HG03378 (cell line): ENCODE data around the gene TPCN2.
"Not testable (repeated sequence)": the region's sequence is repeated elsewhere in the genome, so short reads cannot be mapped to it uniquely, and the experiment has no call there.

Experiments
- ATAC-seq: cut with Tn5 transposase; IDR thresholded peaks from one replicate; pipeline ENCODE4 v1.9.1; 2021; ENCODE audit warnings: mild to moderate bottlenecking, moderate library complexity; ENCODE audit not compliant: unreplicated experiment

The TPCN2 gene

DNA sequence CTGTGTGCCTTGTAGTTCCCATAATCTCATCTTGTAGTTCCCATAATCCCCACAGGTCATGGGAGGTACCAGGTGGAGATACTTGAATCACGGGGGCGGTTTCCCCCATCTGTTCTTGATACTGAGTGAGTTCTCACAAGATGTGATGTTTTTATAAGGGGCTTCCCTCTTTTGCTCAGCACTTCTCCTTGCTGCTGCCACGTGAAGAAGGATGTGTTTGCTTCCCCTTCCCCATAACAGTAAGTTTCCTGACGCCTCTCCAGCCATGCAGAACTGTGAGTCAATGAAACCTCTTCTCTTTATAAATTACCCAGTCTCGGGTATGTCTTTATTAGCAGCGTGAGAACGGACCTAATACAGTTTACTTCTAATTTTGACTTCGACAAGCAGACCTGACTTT, 93.0 kb downstream of the TPCN2 start:
- no peak for ATAC-seq

DNA sequence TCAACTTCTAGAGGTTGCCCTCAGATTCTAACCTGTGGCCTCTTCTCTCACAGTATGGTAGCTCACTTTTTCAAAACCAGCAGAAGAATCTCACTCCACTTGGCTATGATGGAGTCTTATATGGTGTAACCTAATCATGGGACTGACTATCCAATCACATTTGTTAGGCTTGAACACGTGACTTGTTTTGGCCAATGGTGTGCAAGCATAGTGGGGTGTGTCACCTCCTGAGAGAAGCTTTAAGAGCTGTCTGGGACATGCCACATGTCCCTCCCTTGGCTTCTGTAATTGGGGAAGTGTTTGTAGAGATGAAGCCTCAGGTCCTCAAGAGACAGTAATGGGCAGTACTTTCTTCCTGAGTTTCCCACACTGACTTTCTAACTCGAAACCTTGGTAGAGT, 94.2 kb downstream of the TPCN2 start:
- no peak for ATAC-seq

DNA sequence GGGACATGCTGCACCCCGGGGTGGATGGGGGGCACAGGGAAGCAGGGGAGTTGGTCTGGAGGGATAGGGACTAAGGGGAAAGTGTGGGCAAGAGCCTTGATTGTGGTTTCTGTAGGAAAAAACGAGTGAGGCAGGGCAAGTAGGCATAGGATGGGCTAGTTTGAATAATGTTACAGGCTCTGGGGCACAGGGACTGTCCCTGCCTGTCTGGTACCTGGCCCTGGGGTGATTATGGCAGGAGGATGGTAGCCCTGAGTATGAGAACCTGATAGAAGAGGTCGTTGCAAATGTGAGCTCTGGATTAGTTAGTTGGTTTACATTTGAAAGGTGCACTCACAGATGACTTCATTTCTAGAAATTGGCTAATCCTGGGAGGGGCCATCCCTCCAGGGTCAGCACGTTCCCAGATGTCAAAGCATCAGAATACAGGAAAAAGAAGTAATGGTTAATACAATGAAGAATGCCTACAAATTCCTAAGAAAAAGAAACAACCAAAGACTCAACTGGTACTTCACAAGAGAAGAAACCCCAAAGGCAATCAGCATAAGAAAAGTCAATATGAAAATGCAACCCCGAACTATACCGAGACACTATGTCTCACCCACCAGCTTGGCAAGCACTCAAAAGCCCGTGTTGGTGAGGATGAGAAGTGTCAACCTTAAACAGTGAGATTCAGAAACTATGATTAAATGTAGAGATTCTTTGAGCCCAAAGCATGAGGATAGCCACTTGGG, 95.8 kb downstream of the TPCN2 start:
- no peak for ATAC-seq

DNA sequence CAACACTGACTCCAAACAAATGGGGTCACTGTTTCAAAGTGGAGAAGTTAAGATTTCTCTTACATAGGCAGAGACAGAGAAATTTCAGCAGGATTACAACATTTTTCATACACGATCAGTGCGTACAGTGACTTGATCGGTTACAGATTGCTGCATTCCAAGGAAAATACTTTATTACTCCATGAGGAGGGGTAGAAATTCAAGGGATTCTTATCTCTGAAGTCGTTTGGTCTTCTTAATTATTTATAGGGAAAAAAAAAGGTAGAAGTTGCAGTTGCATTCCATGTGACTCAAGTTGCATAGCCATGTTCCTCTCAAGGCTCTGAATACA, 96.3 kb downstream of the TPCN2 start:
- ATAC-seq = no peak

DNA sequence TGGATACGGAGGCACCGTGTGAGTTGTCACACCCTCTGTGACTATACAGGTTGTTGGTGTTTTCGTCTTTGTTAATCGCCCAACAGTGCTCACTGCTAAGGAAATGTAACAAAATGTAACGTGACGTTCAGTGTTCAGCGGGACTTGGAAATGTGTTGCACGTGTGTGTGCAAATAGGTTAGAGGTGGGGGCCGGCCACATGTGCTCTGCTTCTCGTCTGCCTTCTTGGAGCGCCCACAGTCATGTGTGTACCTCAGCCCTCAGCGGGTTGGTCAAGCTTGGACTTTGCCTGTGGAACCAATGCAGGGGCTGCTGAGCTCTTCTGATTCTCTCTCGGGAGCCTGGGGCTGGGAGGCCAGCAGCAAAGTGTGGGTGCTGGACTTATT, 99.6 kb downstream of the TPCN2 start:
- ATAC-seq = no peak

DNA sequence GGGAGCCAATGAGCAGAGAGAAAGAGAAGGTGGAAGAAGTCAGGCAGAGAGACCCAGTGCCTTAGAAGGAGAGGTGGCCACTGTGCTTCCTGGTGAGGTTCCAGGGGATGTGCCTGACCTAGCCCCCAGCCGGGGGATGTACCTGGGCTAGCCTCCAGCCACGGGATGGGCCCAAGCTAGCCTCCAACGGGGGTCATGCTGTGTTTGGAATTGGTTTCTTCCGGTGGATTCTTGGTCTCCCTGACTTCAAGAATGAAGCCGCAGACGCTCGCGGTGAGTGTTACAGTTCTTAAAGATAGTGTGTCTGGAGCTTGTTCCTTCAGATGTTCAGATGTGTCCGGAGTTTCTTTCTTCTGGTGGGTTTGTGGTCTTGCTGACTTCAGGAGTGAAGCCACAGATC, 100.1 kb downstream of the TPCN2 start:
- no peak for ATAC-seq

DNA sequence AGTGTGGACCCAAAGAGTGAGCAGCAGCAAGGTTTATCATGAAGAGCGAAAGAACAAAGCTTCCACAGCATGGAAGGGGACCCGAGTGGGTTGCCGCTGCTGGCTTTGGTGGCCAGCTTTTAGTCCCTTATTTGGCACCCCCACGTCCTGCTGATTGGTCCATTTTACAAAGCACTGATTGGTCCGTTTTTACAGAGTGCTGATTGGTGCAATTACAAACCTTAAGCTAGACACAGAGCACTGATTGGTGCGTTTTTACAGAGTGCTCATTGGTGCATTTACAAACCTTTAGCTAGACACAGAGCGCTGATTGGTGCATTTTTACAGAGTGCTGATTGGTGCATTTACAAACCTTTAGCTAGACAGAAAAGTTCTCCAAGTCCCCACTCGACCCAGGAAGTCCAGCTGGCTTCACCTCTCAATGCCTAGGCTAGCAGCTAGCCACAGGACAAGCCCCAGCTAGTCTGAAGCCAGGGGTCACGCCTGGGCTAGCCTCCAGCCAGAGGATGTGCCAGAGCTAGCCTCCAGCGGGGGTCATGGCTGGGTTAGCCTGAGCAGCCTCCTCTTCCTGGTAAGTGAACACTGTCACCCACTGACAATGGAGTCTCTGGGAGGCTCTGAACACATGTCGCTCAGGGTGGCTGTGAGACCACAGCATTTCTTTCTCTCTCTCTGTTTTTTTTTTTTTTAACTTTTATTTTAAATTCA, 100.8 kb downstream of the TPCN2 start:
- not testable (repeated sequence) for ATAC-seq

DNA sequence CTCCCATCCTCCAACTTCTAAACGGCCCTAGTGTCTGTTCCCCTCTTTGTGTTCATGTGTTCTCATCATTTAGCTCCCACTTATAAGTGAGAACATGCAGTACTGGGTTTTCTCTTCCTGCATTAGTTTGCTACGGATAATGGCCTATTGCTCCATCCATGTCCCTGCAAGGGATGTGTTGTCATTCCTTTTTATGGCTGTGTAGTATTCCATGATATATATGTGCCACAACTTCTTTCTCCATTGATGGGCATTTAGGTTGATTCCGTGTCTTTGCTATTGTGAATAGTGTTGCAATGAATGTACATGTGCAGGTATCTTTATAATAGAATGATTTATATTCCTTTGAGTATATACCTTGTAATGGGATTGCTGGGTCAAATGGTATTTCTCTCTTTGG, 101.4 kb downstream of the TPCN2 start:
- no peak for ATAC-seq

DNA sequence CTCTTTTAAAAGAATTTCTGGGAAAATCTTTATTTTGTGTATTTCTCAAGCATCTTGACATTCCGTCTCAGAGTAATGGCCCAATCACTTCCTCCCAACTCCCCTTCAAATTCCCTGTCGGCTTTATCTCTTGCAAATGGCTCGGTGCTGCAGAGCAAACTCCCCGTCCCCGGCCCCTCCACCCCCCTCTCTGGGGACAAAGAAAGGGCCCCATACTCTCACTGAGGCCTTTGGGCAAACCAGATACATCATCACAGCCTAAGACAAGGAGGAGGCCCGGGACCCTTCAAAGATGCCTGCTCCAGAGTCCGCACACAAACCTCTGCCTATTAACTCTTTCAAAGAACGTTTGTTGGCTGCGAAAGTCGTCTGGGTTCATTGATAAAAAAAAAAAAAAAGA, 103.1 kb downstream of the TPCN2 start:
- no peak for ATAC-seq

DNA sequence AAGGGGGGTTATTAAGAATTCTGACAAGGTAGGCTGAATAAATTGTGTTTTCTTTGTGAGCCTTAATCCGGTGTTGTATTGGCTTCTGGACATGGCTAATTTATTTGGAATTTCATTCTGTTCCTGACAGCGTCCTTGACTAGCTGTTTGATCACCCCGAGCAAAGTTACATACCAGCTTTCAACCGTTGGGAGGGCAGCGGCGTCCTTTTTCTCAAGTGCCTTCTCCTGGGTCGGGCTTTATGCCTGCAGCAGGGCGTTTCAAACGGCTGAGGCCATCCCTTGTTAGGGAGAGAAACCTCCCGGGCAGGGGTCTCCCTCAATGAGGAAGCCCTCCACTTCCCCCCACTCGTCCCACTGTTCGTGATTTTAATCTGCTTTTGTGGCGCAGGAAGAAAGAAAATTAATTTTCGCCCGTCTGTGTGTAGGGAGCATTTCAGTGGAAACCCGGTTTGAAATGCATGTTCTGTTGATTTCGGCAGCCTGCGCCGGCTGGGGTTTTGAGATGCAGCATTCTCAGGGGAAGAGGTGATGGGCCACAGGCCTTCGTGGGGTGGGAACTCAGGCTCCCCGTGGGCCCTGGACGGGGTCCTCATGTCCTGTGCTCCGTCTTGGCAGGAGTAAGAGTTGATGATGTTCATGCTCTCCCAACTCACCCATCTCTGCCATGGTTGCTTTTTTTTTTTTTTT, 104.1 kb downstream of the TPCN2 start:
- no peak for ATAC-seq

DNA sequence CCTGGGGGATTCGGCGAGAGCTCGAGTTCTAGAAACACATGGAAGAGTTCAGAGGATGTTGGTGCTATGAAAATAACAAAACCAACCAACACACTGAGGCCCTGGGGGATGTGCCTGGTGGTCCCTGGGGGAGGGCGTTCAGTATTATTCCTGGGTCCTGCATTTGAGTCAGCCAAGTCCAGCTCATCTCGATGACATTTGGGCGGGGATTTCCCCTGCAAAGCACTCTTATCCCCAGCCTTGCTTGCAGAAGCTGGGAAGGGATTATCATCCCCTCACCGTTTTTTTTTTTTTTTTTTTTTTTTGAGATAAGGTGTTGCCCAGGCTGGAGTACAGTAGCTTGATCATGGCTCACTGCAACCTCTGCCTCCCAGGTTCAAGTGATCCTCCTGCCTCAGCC, 104.9 kb downstream of the TPCN2 start:
- ATAC-seq = no peak

DNA sequence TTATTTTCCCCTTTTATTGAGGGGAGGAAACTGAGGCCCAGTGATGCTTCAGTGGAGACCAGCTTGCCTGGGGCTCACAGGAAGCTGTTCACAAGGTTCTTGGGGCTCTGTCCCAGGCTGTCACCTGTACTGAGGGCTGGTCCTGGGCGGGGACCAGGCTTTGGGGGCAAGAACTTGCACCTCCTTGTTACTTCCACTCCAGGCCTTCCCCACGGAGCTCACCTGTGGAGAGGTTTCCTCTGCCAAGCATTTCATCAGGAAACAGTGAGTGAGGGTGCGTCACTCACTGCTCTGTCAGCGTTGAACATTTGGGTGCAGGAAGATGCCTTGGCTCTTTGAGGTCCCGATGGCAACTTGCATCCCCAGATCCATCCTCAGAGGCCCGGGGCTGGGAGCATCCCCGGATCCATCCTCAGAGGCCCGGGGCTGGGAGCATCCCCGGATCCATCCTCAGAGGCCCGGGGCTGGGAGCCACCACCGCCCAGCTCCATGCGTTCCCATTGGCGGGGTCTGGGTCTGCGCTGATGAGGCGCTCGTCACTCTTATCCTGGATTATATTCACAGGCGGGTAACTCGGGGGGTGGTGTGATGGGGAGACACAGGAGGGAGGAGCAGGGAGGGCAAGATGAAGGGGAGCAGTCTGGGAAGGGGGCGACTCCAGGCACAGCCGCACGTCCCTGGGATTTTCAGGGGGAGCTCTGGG, 105.6 kb downstream of the TPCN2 start:
- ATAC-seq = no peak

DNA sequence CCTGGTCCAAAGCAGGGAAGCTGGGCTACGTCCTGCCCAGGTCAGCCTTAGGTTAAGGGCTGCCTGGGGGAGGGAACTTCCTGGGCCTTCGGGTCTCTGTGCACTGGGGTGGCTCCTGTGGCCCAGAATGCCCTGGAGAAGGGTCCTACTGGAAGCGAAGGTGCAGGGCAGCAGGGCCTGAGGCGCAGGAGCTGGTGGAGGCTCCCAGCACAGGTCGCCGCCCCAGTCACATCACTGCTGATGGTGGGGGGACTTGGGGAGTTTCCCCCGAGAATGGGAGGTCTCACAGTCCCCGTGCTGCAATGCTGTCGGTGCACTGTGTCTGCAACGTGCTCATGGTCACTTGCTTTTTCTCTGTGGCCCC, 106.2 kb downstream of the TPCN2 start:
- ATAC-seq = no peak

DNA sequence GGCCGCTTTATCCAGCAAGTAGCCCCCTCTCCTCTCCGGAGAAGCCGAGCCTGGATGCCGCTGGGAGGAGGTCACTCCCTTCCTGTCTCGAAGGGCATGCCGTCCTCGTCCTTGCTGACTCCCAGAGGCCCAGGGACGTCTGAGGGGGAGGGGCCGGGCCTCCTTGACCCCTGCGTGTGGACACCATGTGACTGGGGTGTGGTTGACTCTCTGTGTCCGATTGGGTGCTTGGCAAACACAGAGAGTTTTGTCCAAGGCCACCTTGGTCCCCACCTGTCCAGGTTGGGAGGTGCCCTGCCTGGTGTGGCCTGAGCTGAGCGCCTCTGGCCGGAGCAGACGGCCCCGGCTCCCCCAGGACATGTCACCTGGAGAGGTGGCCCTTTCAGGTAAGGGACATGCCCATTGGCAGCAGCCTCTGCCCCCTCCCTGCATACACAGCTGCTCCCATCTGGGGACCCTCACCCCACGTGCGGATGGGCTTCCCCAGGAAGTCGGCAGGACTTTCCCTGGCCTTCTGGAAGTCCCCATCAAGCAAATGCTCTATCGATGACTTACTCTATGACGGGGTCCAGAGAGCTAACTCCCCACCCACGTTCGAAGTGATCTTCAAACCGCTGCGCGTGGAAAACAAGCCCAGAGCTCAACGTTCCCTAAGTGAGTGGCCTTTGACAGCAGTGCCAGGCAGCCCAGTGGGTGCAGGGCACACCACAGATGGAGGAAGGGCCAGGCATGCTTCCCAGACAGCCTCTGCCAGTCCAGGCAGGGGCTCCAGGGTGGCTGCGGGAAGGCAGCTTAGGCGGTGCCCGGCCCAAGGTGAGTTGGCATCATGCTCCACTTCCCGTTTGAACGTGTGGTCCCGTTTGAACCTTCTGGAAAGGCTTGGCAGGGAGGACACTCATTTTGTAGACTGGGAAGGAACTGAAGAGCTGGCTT, 106.8 kb downstream of the TPCN2 start, which contains the start of gene SMIM38:
Gene SMIM38, plus strand, starts transcription at position 634 of the 933 bp plus-strand sequence. CDS start 1,912 bp downstream, outside the sequence.
- no peak for ATAC-seq

DNA sequence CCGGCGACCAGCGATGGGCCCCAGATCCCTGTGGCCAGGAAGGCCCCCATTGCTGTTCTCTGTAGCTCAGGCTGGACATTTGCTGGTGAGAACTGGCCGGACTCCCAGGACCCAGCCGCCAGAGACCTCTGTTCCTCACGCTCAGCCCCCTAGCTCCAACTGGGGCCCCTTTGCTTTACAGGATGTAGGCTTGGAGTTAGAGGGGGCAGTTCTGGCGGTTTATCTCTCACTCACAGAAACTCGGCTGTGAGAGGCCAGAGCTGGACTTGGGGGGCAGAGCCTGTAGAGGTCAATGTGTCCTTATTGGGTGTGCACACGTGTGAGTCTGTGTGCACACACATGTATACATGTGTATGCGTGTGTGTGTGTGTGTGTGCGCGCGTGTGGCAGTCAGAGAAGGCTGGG, 107.5 kb downstream of the TPCN2 start:
- no peak for ATAC-seq

DNA sequence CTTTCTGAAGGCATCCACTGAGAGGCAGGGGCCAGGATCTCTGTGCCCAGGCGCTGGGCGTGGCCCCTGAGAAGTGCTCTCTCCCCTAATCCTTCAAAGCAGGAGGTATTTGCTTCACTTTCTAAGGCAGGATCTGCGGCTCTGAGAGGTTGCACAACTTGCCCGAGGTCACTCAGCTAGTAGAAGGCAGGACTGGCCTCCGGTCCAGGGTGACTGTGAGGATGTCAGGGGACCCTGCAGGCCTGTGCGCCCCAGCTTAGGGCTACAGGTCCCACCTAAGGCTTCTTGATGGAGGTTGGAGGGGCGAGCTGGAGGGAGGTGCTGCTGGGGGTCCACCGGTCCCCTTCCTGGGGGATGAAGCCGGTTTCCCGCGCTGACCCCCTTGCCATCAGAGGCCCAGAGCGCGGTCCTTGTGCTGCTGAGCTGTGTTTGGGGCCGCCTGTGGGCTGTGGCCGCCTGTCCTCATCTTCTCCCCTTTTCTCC, 108.0 kb downstream of the TPCN2 start:
- no peak for ATAC-seq

DNA sequence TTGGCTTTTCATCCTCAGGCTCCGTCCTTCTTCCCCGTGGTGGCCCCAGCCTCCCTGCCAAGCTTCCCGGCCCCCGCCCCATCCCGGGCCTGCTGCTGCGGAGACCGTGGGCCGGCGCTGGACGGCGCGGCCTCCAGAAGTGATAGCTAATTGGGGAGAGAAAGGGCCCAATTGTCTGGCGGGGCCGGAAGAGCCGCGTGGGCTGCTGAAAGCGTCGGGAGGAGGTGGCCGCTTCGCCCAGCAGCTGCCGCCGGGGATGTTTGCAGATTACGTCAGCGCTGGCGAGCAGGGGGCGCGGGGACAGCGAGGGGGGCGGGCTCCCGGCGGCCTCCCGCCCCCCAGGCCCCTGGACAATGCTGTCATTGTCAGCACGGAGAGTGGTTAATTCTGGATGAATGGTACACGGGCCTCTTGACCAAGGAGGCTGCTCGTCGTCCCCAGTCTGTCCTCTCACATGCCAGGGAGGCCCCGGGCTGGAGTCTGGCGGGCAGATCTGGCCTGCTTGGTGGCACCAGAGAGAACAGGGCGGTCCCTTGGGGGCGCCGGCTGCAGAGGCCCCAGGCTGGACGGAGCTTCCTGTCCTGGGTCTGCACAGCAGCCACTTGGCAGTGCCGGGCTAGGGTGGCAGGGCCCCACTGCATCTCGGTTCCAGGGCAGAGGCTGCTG, 108.6 kb downstream of the TPCN2 start:
- ATAC-seq = no peak

DNA sequence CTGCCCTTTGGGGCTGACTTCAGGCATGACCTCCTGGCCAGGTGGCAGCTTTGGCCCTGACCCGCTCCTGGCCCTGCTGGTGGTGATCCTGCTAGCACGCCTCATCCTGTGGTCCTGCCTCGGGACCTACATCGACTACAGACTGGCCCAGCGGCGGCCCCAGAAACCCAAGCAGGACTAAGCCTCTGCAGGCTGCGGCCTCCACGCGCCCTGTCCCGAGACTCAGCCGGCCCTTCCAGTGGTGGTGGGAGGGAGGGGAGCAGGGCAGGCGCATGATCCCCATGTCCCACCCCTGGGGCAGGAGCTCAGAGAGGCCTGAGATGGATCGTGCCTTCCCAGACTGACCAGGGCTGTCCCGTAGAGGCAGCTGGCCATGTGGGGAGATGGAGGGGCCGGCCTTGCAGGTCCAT, 109.1 kb downstream of the TPCN2 start:
- no peak for ATAC-seq

DNA sequence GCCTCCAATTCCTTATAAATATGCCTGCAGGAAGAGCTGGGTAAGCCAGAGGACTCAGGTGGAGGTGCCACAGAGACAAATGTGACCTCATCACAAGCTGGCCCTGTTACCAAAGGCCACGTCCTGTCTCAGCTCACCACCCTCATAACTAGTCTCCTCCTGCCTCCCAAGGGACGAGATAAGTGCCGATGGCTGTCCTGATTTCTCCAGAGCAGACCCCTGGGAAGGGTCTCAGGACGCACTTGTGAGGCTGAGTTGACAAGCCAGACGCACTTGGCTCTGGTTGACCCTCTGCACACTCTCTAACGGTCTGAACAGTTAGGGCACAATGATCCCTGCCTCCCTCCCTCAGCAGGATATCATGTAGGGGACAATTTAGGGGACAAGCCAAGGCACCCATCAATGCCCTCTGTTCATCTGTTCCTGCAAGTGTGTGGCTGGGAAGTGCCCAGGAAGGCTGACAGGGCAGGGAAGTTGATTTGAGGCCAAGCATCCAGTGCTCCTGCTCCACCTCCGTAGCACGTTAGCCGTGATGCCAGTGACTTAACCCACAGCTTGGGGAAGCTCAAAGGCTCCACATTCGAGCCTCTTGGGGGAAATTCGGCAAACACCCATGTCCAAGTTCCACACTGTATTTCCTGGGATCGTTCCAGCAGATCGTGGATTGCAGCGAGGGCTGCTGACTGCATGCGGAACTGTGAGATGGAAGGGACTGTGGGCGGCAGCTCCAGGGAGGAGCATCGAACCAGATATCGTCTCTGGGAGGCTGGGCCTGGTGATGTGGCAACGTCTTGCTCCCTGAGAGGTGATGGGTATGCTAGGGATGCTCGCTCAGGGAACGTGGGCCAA, 109.8 kb downstream of the TPCN2 start:
- ATAC-seq = no peak
